Measurements from ENCODE around the gene TEX30. TPM values are rescaled to one million over a fixed set of nuclear protein-coding genes. Genes with fewer than 3 reads are reported as not detected.

The TEX30 gene
- total and polyA plus RNA-seq, 2 of the 4 experiments (the other 2 are of a cell fraction), result 8.1 to 10.4 TPM

GRCh38 chr13:102779436-102780159, 6.0 kb upstream of the TEX30 start:
- Histone ChIP-seq H2AK5ac (ENCODE audit: low read depth, low read length) (no peak overlapping the region), H3K9me1 (ENCODE audit: insufficient read depth, low read length) (no peaks in the 10 kb centered on the region), H3K9ac (ENCODE audit: low read depth, low read length) (no peak overlapping the region), H3K14ac (replicated peaks; ENCODE audit: low read depth, low read length) (no peak overlapping the region), H2BK15ac (ENCODE audit: low read depth, low read length) (no peak overlapping the region), H4K8ac (ENCODE audit: low read depth in 2 of 2, low read length in 2 of 2) (no peak overlapping the region), H4K20me1 (ENCODE audit: insufficient read depth, low read length) (no peaks in the 10 kb centered on the region), H3K18ac (ENCODE audit: low read depth, low read length) (no peak overlapping the region), H3K79me1 (ENCODE audit: low read depth in 1 of 2, low read length in 2 of 2) (no peaks in the 10 kb centered on the region), H3K4me2 (ENCODE audit: low read depth, low read length) (no peak overlapping the region), H2BK120ac (ENCODE audit: low read depth, low read length) (no peak overlapping the region), H2AFZ (replicated peaks; ENCODE audit: low read length, poor library complexity) (no peak overlapping the region), H3K9me3 (ENCODE audit: control insufficient read depth, insufficient read depth, low read length) (no peaks in the 10 kb centered on the region), H3K56ac (ENCODE audit: extremely low read depth, insufficient read depth, low read length) (no peak overlapping the region), H3K27ac (ENCODE audit: insufficient read depth, low read length) (no peak overlapping the region), H3K23ac (ENCODE audit: low read depth, low read length) (no peak overlapping the region), H2AK9ac (replicated peaks; ENCODE audit: low read depth, low read length, poor library complexity) (no peak overlapping the region), H2BK5ac (ENCODE audit: low read depth, low read length, poor library complexity, severe bottlenecking) (no peak overlapping the region), H3K4me3 (ENCODE audit: insufficient read depth, low read depth, low read length) (no peak overlapping the region), H4K91ac (ENCODE audit: insufficient read depth, low read depth, low read length) (no peak overlapping the region), H3K36me3 (ENCODE audit: control insufficient read depth, insufficient read depth, low read length) (peaks cover 1% of the 10 kb centered on the region; the same call in 1 of the 2 replicates), H3K4me1 (ENCODE audit: control insufficient read depth, insufficient read depth, low read length) (no peaks in the 10 kb centered on the region), H2BK20ac (ENCODE audit: low read depth, low read length) (no peak overlapping the region), H4K5ac (ENCODE audit: low read depth, low read length) (no peak overlapping the region), H3K27me3 (ENCODE audit: control insufficient read depth, insufficient read depth, low read length) (no peaks in the 10 kb centered on the region), H3K4ac (ENCODE audit: low read depth, low read length) (no peak overlapping the region)
- ChIA-PET POLR2A (ENCODE audit: unreplicated experiment) (no interaction called here), CTCF (no interaction called here)
- ATAC-seq (ENCODE audit: low read depth) (no peak), DNase-seq (no peak)
- no peak for TF ChIP-seq POLR2A (IDR thresholded peaks at IDR 0.05; ENCODE audit: low read depth, low read length)
- no peak for TF ChIP-seq RCOR1 (IDR thresholded peaks at IDR 0.05; ENCODE audit: insufficient replicate concordance, low read length)
- no peak for TF ChIP-seq CTCF (conservative IDR thresholded peaks at IDR 0.05; ENCODE audit: low read depth, low read length)
- no peak for TF ChIP-seq RAD21 (IDR thresholded peaks at IDR 0.05; ENCODE audit: low read length)
- TF ChIP-seq RFX5 (IDR thresholded peaks at IDR 0.05; ENCODE audit: low read depth, low read length), result no peak
- TF ChIP-seq CEBPB (IDR thresholded peaks at IDR 0.05; ENCODE audit: low read depth, low read length), result no peak
- no peak for TF ChIP-seq MAFK (IDR thresholded peaks at IDR 0.05; ENCODE audit: low read depth, low read length)
- no peak for TF ChIP-seq MXI1 (IDR thresholded peaks at IDR 0.05; ENCODE audit: borderline replicate concordance, low read depth, low read length)
- TF ChIP-seq CHD1 (IDR thresholded peaks at IDR 0.05; ENCODE audit: low read depth, low read length), result no peak
- no peak for TF ChIP-seq FOS (IDR thresholded peaks at IDR 0.05; ENCODE audit: low read depth, low read length)
- TF ChIP-seq NFE2L2 (IDR thresholded peaks at IDR 0.05; ENCODE audit: low read depth, low read length), result no peak
- no peak for TF ChIP-seq BHLHE40 (IDR thresholded peaks at IDR 0.05; ENCODE audit: low read depth, low read length)
- TF ChIP-seq USF2 (IDR thresholded peaks at IDR 0.05; ENCODE audit: low read depth, low read length), result no peak
- no peak for TF ChIP-seq ELK1 (IDR thresholded peaks at IDR 0.05; ENCODE audit: borderline replicate concordance, low read depth, low read length)
- TF ChIP-seq MAZ (IDR thresholded peaks at IDR 0.05; ENCODE audit: borderline replicate concordance, low read depth, low read length), result no peak
- TF ChIP-seq SMC3 (IDR thresholded peaks at IDR 0.05; ENCODE audit: low read depth, low read length), result no peak
- no TSS peak for BruUV-seq (replicated peaks)
- intact Hi-C loops (cut with micrococcal nuclease) (no loop called here), in situ Hi-C loops (cut with MboI; ENCODE audit: low sequenced_read_pairs) (no loop called here), dilution Hi-C loops (cut with HindIII; ENCODE audit: low sequenced_read_pairs, unreplicated experiment) (no loop called here)
- 84% methylated on average over 3 of the region's 5 CpGs; no CpG with 5 or more reads in 1 of the 2 experiments for WGBS, 2 experiments (ENCODE audit: extremely low coverage in 2 of 2, insufficient read length in 1 of 2)
